DOHH2 (cell line): Measurements from ENCODE around the gene MBP.

ENCODE experiments used
- EZH2phosphoT487 ChIP-seq: fragments of 200-600 bp; sonication (generic); IDR thresholded peaks from 2 replicates; pipeline ENCODE4 v1.6.1; 2017; ENCODE audit warnings: borderline replicate concordance, mild to moderate bottlenecking, antibody characterized with exemption, low read length, moderate library complexity, mixed read lengths
- TF ChIP-seq, protein P1 (sequence below): fragments of 200-600 bp; sonication (generic); IDR thresholded peaks from one replicate; pipeline ENCODE4 v1.5.1; 2014; ENCODE audit warnings: antibody characterized with exemption, mild to moderate bottlenecking, low read depth, low read length; ENCODE audit not compliant: poor library complexity, severe bottlenecking

DNA sequence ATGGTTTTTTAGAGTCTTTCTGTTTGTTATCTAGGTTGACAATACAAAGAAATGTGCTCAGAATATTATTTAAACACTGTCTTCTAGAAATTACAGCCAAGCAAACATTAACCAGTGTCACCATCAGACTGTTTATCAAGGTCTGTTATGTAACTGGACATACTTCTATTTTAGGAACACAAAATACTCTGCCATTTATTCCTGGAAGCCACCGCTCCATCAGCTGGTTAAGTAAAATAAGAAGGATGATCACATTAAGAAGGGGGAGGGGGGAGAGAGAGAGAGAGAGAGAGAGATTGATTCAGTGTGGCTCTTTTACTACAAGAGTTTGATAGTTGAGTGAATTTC, 47.9 kb downstream of the MBP start:
- TF ChIP-seq, protein P1, sequence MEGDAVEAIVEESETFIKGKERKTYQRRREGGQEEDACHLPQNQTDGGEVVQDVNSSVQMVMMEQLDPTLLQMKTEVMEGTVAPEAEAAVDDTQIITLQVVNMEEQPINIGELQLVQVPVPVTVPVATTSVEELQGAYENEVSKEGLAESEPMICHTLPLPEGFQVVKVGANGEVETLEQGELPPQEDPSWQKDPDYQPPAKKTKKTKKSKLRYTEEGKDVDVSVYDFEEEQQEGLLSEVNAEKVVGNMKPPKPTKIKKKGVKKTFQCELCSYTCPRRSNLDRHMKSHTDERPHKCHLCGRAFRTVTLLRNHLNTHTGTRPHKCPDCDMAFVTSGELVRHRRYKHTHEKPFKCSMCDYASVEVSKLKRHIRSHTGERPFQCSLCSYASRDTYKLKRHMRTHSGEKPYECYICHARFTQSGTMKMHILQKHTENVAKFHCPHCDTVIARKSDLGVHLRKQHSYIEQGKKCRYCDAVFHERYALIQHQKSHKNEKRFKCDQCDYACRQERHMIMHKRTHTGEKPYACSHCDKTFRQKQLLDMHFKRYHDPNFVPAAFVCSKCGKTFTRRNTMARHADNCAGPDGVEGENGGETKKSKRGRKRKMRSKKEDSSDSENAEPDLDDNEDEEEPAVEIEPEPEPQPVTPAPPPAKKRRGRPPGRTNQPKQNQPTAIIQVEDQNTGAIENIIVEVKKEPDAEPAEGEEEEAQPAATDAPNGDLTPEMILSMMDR, result no peak
- TF ChIP-seq EZH2phosphoT487, result no peak
